ENCODE measurements around the gene CAMKMT.

Gene CAMKMT

DNA sequence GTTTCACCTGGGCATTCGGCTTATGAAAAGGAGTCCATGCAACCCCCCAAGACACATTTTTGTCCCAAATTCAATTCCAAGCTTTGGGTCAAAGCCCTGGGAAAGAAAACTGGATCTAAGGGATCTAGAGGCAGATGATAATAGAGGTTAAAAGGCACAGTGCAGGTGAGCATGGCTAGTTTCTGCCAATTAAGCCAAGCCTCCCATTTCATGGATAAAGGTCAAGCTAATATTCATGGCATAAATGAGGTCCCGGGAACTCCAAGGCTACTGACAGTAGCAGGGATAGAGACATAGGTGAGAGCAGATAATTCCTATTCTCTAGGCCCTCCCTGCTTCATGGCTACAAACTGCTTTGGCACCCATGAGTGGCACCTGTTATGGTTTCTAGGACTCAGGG lies 83.1 kb downstream of the CAMKMT start:
- DNase-seq (ENCODE audit: low read depth): no peak

DNA sequence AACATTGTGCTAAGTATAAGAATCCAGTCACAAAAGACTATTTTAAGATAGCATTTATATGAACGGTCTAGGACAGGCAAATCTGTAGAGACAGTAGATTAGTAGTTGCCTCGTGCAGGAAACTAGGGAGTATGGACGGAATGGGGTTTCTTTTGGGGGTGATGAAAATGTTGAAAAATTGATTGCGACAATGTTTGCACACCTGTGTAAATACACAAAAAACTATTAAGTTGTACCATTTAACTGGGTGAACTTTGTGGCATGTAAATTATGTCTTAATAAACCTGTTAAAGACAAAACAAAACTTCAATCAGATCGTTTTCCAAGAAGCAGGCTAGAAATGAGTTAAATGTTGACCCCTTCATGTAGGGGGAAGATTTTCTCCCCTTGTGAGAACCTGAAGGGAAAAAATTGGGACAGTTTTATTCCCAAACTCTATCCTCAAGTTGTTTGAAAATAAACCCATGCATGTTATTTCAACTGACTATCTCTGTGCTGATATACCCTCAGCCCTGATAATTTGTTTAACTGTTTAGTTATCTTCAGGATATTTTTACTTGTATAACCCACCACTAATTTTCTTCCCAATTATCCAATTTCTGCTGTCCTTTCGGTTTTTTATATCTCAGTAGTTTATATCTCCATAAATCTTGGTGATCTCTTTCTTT lies 87.2 kb downstream of the CAMKMT start:
- no peak for DNase-seq (ENCODE audit: low read depth)

DNA sequence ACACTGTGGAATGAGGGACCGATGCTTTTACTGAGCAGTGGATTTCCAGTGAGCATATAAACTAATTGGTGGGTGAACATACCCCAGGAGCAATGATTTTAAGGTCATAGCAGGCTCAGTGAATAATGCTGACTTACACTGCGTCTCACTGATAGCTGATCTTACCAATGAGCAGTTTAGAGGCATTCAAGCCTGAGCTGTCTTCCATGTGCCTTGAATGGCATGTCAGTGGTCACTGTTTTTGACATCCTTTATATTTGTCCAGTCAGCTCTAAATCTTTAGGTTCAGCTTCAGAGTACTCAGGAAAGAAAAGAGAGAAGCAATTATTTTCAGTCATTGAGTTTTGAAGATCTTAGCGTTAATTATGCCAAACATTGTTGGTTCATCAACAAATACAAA lies 88.3 kb downstream of the CAMKMT start:
- DNase-seq (ENCODE audit: low read depth): no peak

DNA sequence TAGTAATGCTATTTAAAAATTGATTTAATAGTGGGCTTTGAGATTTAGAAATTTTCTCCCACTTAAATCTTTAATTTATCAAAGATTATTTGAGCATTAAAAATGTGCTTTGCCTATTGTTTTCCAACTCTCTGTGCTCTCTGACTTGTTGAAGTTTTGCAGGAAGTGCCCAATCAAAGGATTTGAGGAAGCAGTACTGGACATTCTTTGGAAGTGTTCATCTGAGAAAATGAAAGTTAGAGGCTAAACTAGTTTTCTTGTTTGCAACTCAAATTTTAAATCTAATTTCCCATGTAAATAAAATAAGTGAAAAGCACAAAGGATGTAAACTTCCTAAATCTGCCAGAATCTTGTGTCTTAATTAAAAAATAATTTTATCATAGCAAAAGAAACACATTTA lies 89.1 kb downstream of the CAMKMT start:
- no peak for DNase-seq (ENCODE audit: low read depth)

DNA sequence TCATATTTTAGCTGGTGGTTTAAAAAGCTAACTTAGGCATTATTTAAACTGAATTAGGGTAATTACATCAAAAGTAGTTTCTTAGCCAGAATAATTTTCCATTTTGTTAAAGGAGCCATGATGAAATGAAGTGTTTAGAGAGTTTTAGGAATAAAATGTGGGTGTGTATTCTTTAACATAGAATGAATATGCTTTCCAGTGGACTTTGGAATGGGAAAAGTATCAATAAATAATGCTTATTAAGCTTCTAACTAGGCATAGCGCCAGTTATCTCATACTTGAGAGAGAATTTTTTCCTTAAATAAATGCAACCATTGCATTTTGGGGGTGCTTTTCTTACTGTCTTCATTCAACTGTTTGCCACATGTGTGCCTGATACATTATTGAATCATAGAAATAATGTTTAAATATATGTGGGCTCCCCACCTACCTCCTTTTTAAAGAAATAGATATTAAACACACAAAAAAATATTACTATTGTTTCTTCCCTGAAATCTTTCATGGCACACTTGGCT lies 90.4 kb downstream of the CAMKMT start:
- no peak for DNase-seq (ENCODE audit: low read depth)

DNA sequence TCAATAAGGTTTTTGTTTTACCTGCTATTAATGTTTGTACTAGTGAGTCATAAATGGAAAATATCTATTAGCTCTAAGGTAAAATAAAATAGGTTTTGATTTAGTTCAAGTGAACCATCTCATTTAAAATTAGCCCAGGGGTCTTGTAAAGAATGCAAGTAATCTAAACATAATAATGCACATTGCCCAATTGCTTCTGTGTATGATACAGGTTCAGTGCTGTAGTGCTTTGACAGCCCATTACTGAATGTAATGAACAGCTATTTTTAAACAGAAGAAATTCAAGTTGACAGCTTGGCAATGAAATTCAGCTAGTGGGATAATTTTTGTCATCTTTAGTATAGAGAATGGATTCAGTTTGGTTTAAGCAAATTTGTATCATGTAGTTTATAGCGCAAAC lies 91.5 kb downstream of the CAMKMT start:
- no peak for DNase-seq (ENCODE audit: low read depth)

DNA sequence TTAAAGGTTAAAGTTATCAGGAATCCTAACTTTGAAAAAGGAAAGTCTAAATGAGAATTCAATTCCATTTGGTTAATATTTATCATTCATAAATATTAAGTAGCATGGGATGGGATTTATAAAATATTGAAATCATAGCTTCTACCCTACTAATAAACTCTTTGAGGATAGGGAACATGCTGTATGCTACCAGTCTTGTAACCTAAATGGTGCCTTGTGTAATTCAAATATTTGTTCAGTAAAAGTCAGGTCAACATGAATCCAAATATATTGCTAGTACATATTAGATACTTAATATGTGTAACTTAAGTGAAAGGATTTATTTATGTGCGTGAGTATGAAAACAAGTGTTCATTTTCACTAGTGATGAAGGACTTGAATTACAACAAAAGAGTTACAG lies 94.1 kb downstream of the CAMKMT start:
- DNase-seq (ENCODE audit: low read depth): no peak

DNA sequence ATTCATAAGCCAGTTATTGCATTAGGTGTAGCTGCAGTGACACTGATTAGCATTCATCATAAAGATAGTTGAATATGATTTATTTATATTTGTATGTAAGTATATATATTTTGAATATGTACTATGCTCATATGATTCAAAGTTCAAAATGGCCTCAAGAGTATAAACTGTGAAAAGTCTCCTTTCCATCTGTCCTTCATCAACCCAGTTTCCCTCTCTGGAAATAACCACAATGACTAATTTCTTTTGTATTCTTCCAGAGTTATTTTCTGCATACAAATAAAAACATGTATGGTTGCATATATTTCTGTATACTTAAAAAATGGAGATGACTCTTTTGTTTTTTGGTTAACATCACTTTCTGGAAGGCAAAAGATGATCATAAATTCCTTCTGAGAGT lies 95.2 kb downstream of the CAMKMT start:
- DNase-seq (ENCODE audit: low read depth): no peak

DNA sequence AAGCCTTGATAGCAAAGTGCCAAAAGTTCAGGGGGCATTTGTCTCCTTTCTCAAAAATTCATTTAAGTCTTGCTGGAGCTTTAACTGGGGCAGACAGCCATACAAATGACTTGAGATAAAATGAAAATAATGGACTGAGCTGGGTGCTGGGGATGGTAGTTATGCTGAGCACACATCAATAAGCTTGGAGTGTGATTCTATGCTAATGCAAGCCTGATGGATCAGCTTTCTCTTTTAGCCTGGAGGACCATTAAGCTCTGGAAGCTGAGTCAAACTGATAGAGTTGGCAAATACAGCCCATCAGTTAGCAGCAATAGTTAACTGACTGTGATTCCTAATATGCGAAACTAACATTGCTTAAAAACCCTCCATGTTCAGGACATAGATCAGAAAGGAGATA lies 98.0 kb downstream of the CAMKMT start:
- no peak for DNase-seq (ENCODE audit: low read depth)

DNA sequence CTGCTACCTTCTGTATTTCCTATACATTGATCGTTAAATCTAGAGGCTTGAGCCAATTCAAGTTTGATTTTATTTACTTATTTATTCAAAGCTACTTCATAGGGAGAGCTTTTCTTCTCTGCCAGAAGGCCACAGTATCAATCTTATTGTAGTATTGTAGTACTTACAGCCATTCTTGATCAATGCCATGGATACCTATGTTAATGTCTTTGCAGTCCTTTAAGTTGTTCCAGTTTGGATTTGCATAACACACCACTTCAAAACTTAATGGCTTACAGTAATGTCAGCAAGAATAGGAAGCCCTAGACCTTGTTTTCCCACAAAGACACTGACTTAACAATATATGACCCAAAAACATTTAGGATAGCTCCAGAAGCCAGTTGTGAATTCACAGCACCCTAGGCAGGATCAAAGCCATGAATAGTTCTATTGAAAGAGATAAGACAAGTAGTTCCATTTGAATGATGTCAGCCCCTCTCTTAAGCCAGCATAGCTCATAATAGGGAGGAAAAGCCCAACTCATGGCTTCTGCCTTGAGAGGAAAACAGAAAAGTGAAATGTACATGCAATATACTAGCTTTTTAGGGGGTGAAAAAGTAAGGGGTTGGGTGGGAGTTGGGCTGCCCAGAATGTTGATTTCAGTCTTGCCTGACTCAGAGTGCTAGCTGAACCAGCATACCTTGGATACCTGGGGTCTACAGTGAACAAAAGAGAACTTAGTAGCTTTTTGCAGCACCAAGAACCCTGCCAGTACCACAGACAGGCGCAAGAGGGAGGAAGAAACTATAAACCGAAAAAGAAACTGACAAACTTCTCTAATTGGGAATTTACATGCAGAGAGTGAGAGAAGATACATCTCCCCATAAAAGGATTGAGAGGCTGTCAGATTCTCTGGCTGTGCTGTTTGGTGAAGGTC lies 101.4 kb downstream of the CAMKMT start:
- no peak for DNase-seq (ENCODE audit: low read depth)

DNA sequence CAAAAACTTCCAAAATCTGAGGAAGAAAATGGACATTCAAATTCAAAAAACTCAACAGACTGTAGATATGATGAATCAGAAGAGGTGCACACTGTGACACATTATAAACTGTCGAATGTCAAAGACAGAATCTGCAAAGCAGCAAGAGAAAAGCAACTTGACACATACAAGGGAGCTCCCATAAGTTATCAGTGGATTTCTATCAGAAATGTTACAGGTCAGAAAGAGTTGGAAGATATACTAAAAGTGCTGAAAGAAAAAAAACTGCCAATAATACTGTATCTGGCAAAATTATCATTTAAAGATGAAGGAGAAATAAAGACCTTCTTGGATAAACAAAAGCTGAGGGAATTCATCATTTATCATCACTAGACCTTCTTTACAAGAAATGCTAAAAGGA lies 102.7 kb downstream of the CAMKMT start:
- DNase-seq (ENCODE audit: low read depth): no peak

DNA sequence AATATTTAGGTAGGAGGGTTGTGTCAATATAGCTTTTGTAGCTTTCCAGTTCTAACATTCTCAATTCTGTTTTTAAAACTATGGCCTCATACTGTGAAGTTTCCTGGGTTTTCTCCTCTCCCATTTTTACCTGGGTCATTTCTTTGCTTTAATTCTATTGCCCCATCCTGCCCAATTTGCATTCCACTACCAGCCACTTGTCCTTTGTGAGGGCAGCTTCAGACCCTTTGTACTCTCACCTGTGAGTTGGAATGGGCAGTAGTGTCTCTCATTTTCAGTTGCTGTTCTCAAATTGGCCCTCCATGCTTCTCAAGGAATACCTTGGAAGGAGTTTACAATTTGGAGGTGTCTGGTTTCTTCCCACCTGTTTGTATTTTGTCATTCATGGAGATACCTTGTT lies 108.4 kb downstream of the CAMKMT start:
- DNase-seq (ENCODE audit: low read depth): no peak

DNA sequence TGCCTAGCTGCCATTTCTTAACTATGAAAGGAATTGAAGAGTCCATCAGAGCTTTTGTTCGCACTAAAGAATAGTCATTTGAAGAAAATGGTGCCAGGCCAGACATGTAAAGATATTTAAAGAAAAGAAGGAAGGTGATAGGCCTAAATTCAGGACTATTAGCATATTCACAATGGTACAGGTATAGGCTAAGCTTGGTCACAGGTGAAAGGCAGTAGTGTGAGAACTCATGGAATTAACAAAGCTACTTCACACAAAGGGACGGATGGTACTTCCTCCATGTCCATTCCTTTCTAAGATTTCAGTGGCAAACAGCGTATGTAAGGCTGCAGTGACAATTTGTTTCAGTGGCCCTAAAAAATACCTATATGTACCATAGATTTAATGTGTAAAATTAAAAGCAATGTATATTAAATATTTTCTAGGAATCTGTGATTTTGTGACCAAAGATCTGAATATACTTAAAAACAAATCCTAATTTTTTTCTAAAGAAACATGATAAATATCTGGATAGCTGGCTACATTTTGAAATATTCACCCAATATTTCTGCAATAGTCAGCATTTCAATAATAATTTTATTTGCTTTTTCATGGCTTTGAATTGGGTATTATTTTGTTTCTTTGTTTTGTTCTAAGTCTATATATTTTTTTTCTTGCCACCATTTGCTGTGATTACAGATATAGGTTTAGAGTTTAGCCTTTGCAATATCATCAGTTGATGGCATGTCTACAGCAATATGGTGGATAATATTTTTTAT lies 116.1 kb downstream of the CAMKMT start:
- no peak for DNase-seq (ENCODE audit: low read depth)

DNA sequence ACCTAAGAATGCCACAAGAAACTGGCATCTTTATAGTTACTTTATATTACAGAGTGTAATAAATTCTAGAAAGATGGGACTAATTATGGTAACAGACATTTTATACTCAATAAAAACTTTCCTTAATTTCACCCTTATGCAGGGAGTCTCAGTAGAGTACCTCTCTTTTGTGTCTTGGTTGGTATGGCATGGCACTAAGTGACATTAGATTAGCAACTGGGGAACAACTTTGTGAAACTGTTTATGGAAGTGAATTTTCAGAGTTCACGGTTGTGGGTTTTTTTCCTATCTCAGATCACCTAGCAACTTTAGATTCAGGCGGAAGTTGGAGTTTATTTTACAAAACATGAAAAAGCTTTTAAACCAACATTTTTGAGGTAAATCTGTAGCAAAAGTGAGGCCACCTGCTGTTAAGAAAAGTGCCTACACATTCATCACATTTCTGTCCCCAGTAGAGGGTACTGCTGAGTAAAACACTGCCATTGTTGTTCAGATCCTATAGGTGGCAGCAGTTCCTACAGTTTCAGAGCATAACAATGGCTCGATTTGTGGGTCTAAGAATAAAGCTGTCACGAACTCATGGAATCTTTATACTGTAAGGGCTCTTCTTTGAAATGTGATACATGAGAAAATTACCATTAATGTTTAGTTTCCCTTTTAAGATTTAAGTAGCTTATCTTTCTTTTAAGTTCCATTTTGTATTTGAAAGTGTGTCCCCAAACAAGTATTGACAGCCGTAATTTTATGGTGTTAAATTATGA lies 117.6 kb downstream of the CAMKMT start:
- peak; percentile 67 for DNase-seq (ENCODE audit: low read depth)

DNA sequence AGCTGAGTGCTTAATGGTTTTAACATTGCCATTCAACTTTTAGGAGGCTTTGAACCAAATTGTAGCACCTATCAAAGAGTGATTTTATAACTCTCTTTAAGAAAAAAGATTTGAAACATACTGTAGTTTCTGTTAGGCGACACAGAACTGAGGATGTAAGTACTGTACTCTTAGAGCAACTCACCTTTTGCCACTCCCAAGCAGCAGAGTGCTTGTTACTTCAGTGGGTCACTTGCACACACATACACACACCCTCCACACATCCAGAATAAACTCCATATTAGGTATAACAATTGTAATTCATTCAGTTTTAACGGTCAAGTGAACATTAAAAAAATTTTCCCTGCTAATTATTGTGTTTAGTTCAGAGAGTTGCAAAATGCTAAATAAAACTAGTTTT lies 118.3 kb downstream of the CAMKMT start:
- DNase-seq (ENCODE audit: low read depth): no peak

DNA sequence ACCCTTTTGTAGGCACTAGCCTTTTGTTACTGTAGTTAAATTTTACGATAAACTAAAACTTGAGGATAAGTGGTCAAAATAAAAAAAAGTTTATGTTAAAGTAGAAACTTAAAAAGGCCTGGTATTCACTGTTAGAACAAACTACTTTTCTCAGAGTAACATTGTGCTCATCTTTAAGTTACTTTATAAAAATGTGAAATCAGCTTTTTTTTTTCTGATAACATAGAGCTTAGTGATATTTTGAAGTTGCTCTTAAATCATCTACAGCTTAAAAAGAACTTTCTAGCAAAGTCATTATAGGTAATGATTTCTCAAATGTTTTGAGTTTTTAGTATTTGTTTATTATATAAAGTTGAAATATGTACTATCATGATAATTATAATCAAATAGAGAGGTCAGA lies 125.3 kb downstream of the CAMKMT start:
- DNase-seq (ENCODE audit: low read depth): no peak

DNA sequence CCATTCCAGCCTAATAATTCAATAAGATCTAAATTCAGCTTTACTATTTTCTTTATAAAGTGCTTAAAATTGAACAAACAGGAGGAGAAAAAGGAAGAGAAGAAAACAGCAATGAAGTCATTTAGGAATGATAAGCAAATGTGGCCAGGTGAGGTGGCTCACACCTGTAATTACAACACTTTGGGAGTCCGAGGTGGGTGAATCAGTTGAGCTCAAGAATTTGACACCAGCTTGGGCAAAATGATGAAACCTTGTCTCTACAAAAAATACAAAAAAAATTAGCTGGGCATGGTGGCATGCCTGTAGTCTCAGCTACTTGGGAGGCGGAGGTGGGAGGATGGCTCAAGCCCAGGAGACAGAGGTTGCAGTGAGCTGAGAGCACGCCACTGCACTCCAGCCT lies 129.0 kb downstream of the CAMKMT start:
- DNase-seq (ENCODE audit: low read depth): no peak

DNA sequence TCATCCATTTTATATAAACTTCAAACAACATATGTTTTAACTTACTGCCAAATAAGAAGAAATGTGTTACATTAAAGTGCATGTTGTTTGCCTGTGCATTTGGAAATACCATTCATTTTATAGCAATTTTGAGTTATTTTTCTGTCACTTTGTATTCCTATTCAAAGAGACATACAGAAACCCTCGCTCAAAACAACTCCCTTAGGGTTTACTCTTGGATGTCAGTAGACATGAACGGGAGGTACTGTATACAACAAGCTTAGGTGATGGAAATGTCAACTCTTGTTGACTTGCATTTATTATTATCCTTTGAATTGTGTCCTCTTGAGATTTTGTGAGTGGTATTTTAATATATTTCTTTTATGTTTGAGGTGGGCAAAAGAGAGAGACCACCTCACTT lies 132.3 kb downstream of the CAMKMT start:
- no peak for DNase-seq (ENCODE audit: low read depth)

DNA sequence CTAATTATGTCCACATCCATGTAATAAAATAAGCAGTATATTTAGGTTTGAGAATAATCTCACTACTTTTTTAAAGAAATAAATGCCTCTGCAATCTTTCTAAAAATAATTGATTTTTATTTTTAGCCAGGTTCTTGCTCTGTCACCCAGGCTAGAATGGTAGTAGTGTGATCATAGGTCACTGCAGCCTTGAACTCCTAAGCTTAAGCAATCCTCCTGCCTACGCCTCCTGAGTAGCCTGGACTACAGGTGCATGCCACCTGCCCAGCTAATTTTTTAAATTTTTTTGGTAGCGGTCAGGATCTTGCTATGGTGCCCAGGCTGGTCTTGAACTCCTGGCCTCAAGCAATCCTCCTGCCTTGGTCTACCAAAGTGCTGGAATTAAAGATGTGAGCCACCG lies 133.3 kb downstream of the CAMKMT start:
- no peak for DNase-seq (ENCODE audit: low read depth)

DNA sequence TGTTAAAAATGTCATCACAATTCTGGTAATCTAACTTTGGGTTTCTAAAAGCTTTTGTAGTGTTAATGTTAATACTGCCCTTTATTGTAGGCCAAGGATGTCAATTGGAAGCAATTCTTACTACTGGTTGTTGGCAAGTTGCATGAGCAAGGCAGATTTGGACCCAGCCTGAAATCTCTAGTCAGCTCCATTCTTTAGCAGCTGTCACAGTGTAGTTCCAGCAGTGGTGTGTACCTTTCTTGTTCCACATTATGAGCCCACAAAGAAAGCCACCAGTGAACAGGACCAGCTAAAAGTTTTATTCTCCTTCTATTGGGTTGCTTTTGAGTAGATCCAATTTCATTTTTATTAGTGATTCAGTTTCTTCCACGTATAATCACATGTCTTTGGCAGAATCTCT lies 133.8 kb downstream of the CAMKMT start:
- DNase-seq (ENCODE audit: low read depth): no peak

DNA sequence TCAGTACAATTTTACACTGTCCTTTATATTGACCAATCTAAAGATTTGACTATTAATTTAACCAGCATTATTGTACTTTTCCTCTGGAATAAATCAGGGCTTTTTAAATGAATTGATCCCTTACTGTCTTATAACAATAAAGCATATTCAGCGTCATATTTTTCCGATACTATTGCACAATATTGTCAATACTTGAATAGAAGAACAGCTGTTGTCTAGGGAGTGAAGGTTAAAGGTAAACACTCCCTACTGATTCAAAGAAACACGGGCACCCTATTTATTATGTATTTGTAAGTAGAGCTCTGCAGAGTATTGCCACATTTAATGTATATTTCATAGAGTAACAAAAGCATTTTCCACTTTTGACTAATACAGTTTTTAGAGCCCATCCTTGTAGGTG lies 134.4 kb downstream of the CAMKMT start:
- DNase-seq (ENCODE audit: low read depth): no peak

DNA sequence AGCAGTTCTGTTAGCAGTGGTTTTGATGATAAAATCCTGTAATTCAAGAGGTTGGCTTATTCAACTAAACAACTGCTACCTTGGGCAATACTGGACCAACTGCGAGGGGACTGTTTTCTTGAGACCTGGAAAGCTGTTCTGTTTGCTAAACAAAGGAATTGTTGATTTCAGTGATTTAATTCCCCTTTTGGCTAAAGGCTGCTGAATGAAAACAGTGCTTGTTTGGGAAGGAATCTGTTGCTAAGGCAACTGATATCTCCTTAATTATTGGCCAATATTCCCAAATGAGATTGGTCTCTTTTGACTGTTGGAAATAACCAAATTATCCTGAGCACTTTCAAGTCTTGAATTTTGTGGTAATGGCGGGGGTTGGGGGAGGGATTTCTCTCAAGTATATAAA lies 136.8 kb downstream of the CAMKMT start:
- DNase-seq (ENCODE audit: low read depth): no peak
